ENCODE data around the gene UBASH3A.

Gene UBASH3A

GRCh38 chr21:42374864-42375499 lies 28.7 kb upstream of the UBASH3A start:
- Histone ChIP-seq H3K4me1 (ENCODE audit: insufficient read depth, low read length) (no peaks in the 10 kb centered on the region), H3K36me3 (ENCODE audit: insufficient read depth, low read length) (no peaks in the 10 kb centered on the region), H3K4me2 (ENCODE audit: insufficient read depth, low read length) (no peak overlapping the region), H3K79me2 (ENCODE audit: insufficient read depth, low read length) (no peaks in the 10 kb centered on the region), H3K27ac (ENCODE audit: low read length) (no peak overlapping the region), H3K4me3 (ENCODE audit: low read depth in 1 of 2, low read length in 2 of 2) (no peak overlapping the region), H4K20me1 (ENCODE audit: insufficient read depth, low read length) (no peaks in the 10 kb centered on the region), H3K27me3 (ENCODE audit: insufficient read depth, low read length, poor library complexity) (no peaks in the 10 kb centered on the region), H3K9ac (ENCODE audit: low read depth, low read length) (no peak overlapping the region), H2AFZ (ENCODE audit: low read depth, low read length) (no peak overlapping the region), H3K9me3 (ENCODE audit: insufficient read depth, low read length, severe bottlenecking) (no peaks in the 10 kb centered on the region)
- no peak for ATAC-seq (ENCODE audit: insufficient read depth, low read depth)
- TF ChIP-seq EZH2 (IDR thresholded peaks at IDR 0.05; ENCODE audit: borderline replicate concordance, low read depth, low read length, severe bottlenecking): no peak
- no peak for TF ChIP-seq CTCF (IDR thresholded peaks at IDR 0.05; ENCODE audit: borderline replicate concordance, extremely low read depth, low read length, poor library complexity, severe bottlenecking)
- DNase-seq: no peak

GRCh38 chr21:42375506-42375905 lies 28.2 kb upstream of the UBASH3A start:
- ATAC-seq (ENCODE audit: insufficient read depth, low read depth): no peak
- Histone ChIP-seq H3K27ac (ENCODE audit: low read length) (no peak overlapping the region), H3K4me1 (ENCODE audit: insufficient read depth, low read length) (no peaks in the 10 kb centered on the region), H3K9me3 (ENCODE audit: insufficient read depth, low read length, severe bottlenecking) (no peaks in the 10 kb centered on the region), H3K36me3 (ENCODE audit: insufficient read depth, low read length) (no peaks in the 10 kb centered on the region), H3K27me3 (ENCODE audit: insufficient read depth, low read length, poor library complexity) (no peaks in the 10 kb centered on the region), H4K20me1 (ENCODE audit: insufficient read depth, low read length) (no peaks in the 10 kb centered on the region), H3K4me2 (ENCODE audit: insufficient read depth, low read length) (no peak overlapping the region), H3K79me2 (ENCODE audit: insufficient read depth, low read length) (no peaks in the 10 kb centered on the region), H2AFZ (ENCODE audit: low read depth, low read length) (no peak overlapping the region), H3K4me3 (ENCODE audit: low read depth in 1 of 2, low read length in 2 of 2) (no peak overlapping the region), H3K9ac (ENCODE audit: low read depth, low read length) (no peak overlapping the region)
- TF ChIP-seq CTCF (IDR thresholded peaks at IDR 0.05; ENCODE audit: borderline replicate concordance, extremely low read depth, low read length, poor library complexity, severe bottlenecking) (no peak), EZH2 (IDR thresholded peaks at IDR 0.05; ENCODE audit: borderline replicate concordance, low read depth, low read length, severe bottlenecking) (no peak)
- no peak for DNase-seq

GRCh38 chr21:42375966-42376337 lies 27.8 kb upstream of the UBASH3A start:
- Histone ChIP-seq H3K27me3 (ENCODE audit: insufficient read depth, low read length, poor library complexity) (no peaks in the 10 kb centered on the region), H4K20me1 (ENCODE audit: insufficient read depth, low read length) (no peaks in the 10 kb centered on the region), H3K9ac (ENCODE audit: low read depth, low read length) (no peak overlapping the region), H3K9me3 (ENCODE audit: insufficient read depth, low read length, severe bottlenecking) (no peaks in the 10 kb centered on the region), H3K27ac (ENCODE audit: low read length) (no peak overlapping the region), H3K4me3 (ENCODE audit: low read depth in 1 of 2, low read length in 2 of 2) (no peak overlapping the region), H3K79me2 (ENCODE audit: insufficient read depth, low read length) (no peaks in the 10 kb centered on the region), H3K4me1 (ENCODE audit: insufficient read depth, low read length) (no peaks in the 10 kb centered on the region), H2AFZ (ENCODE audit: low read depth, low read length) (no peak overlapping the region), H3K36me3 (ENCODE audit: insufficient read depth, low read length) (no peaks in the 10 kb centered on the region), H3K4me2 (ENCODE audit: insufficient read depth, low read length) (no peak overlapping the region)
- ATAC-seq (ENCODE audit: insufficient read depth, low read depth) (no peak), DNase-seq (no peak)
- TF ChIP-seq CTCF (IDR thresholded peaks at IDR 0.05; ENCODE audit: borderline replicate concordance, extremely low read depth, low read length, poor library complexity, severe bottlenecking): no peak
